ENCODE results near the gene P4HA1.
A peak's percentile ranks its signal among the peaks of the same experiment; 100 is the strongest.

The P4HA1 gene

GRCh38 chr10:73093922-73094850 lies 2.5 kb downstream of the P4HA1 start:
- DNase-seq: no peak

GRCh38 chr10:73092830-73093229 lies 3.8 kb downstream of the P4HA1 start:
- DNase-seq: no peak

- DNase-seq: no peak
Observed at GRCh38 chr10:73088304-73088703, 8.4 kb downstream of the P4HA1 start.

GRCh38 chr10:73086816-73087215 lies 9.8 kb downstream of the P4HA1 start:
- no peak for DNase-seq

GRCh38 chr10:73084209-73084608 lies 12.5 kb downstream of the P4HA1 start:
- no peak for DNase-seq

- DNase-seq: no peak
Observed at GRCh38 chr10:73083221-73083620, 13.4 kb downstream of the P4HA1 start.

GRCh38 chr10:73079779-73080541 lies 16.7 kb downstream of the P4HA1 start:
- DNase-seq: no peak

GRCh38 chr10:73076360-73077183 lies 20.1 kb downstream of the P4HA1 start:
- DNase-seq: no peak

GRCh38 chr10:73075829-73076228 lies 20.8 kb downstream of the P4HA1 start:
- no peak for DNase-seq

GRCh38 chr10:73073627-73074026 lies 23.0 kb downstream of the P4HA1 start:
- no peak for DNase-seq

GRCh38 chr10:73065441-73065840 lies 31.2 kb downstream of the P4HA1 start:
- no peak for DNase-seq

GRCh38 chr10:73061743-73062142 lies 34.9 kb downstream of the P4HA1 start:
- no peak for DNase-seq

- DNase-seq: peak; percentile 22 to 66
Observed at GRCh38 chr10:73060738-73061635, 35.7 kb downstream of the P4HA1 start.

- DNase-seq: no peak
Observed at GRCh38 chr10:73060173-73060572, 36.5 kb downstream of the P4HA1 start.

- DNase-seq: no peak
Observed at GRCh38 chr10:73058057-73058591, 38.5 kb downstream of the P4HA1 start.

- peak in 1 of 2 experiments; percentile 33 for DNase-seq
Observed at GRCh38 chr10:73054286-73054685, 42.4 kb downstream of the P4HA1 start.

GRCh38 chr10:73053275-73053674 lies 43.4 kb downstream of the P4HA1 start:
- DNase-seq: no peak

GRCh38 chr10:73044378-73045285 lies 52.0 kb downstream of the P4HA1 start:
- DNase-seq: no peak

- DNase-seq: no peak
Observed at GRCh38 chr10:73043766-73044377, 52.8 kb downstream of the P4HA1 start.

- DNase-seq: no peak
Observed at GRCh38 chr10:73043319-73043718, 53.3 kb downstream of the P4HA1 start.
